Breast epithelium (tissue), 4 donors: ENCODE data around the gene AASDH. TPM values are rescaled to one million over a fixed set of nuclear protein-coding genes. Genes with fewer than 3 reads are reported as not detected.

Experiments
- DNase-seq, 2 donors: peaks; one replicate each; pipeline ENCODE4 v3.0.0-alpha.2; 2019; ENCODE audit warnings: low spot score in 2 of 2
- H3K27ac ChIP-seq, 2 donors: fragments of 200-600 bp; sonication (generic) in 1 of 2; one replicate each; pipeline ENCODE4 v1.5.1; 2016 to 2019; ENCODE audit warnings: mild to moderate bottlenecking in 1 of 2
- H3K27me3 ChIP-seq, 2 donors: fragments of 200-600 bp; sonication (generic) in 1 of 2; one replicate each; pipeline versions ENCODE4 v1.5.1 to v1.6.0; 2017 to 2019; ENCODE audit warnings: control low read depth in 1 of 2, mild to moderate bottlenecking in 1 of 2
- H3K36me3 ChIP-seq: fragments of 200-600 bp; one replicate; pipeline ENCODE4 v1.5.1; 2019
- H3K4me1 ChIP-seq, 2 donors: fragments of 200-600 bp; sonication (generic); one replicate each; pipeline ENCODE4 v1.5.1; 2016 to 2019; ENCODE audit warnings: control low read depth in 1 of 2
- H3K4me3 ChIP-seq, 3 donors: fragments of 200-600 bp; sonication (generic); 1 replicate in 2 of 3; 2 replicates in 1 of 3; pipeline ENCODE4 v1.5.1; 2016 to 2019; ENCODE audit warnings: mild to moderate bottlenecking in 3 of 3, moderate library complexity in 2 of 3
- H3K9me3 ChIP-seq, 2 donors: fragments of 200-600 bp; sonication (generic) in 1 of 2; one replicate each; pipeline ENCODE4 v1.5.1; 2016 to 2019; ENCODE audit warnings: control low read depth in 1 of 2
- POLR2A ChIP-seq: fragments of 450-650 bp; IDR thresholded peaks from one replicate; pipeline ENCODE4 v1.6.1; 2016; ENCODE audit warnings: antibody characterized with exemption, mild to moderate bottlenecking, moderate library complexity
- POLR2AphosphoS5 ChIP-seq, 3 donors: sonication (generic); formaldehyde crosslinking; IDR thresholded peaks; one replicate each; pipeline ENCODE4 v1.6.1; 2017; ENCODE audit warnings: antibody characterized with exemption in 3 of 3
- intact Hi-C: fragments of 100-400 bp; cut with DNase I; formaldehyde crosslinking; loops from one replicate; pipeline ENCODE4 v1.15.1; 2023; ENCODE audit warnings: low total_unique reads
- total RNA-seq, 3 donors: library from RNA; depleted of rRNA; stranded (reverse); fragments of >200 nt; gene quantifications; one replicate each; pipeline ENCODE4 v1.1.0, GENCODE V29; 2016
- TF ChIP-seq, protein P1 (sequence below), 3 donors: fragments of 450-650 bp; IDR thresholded peaks; one replicate each; pipeline ENCODE4 v1.5.1; 2016 to 2017; ENCODE audit warnings: antibody characterized with exemption in 3 of 3, mild to moderate bottlenecking in 3 of 3, moderate library complexity in 3 of 3

Gene AASDH, protein sequence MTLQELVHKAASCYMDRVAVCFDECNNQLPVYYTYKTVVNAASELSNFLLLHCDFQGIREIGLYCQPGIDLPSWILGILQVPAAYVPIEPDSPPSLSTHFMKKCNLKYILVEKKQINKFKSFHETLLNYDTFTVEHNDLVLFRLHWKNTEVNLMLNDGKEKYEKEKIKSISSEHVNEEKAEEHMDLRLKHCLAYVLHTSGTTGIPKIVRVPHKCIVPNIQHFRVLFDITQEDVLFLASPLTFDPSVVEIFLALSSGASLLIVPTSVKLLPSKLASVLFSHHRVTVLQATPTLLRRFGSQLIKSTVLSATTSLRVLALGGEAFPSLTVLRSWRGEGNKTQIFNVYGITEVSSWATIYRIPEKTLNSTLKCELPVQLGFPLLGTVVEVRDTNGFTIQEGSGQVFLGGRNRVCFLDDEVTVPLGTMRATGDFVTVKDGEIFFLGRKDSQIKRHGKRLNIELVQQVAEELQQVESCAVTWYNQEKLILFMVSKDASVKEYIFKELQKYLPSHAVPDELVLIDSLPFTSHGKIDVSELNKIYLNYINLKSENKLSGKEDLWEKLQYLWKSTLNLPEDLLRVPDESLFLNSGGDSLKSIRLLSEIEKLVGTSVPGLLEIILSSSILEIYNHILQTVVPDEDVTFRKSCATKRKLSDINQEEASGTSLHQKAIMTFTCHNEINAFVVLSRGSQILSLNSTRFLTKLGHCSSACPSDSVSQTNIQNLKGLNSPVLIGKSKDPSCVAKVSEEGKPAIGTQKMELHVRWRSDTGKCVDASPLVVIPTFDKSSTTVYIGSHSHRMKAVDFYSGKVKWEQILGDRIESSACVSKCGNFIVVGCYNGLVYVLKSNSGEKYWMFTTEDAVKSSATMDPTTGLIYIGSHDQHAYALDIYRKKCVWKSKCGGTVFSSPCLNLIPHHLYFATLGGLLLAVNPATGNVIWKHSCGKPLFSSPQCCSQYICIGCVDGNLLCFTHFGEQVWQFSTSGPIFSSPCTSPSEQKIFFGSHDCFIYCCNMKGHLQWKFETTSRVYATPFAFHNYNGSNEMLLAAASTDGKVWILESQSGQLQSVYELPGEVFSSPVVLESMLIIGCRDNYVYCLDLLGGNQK
- total RNA-seq, result 10 to 100 TPM; 10.4 to 18.3 (median 13.1) TPM

DNA sequence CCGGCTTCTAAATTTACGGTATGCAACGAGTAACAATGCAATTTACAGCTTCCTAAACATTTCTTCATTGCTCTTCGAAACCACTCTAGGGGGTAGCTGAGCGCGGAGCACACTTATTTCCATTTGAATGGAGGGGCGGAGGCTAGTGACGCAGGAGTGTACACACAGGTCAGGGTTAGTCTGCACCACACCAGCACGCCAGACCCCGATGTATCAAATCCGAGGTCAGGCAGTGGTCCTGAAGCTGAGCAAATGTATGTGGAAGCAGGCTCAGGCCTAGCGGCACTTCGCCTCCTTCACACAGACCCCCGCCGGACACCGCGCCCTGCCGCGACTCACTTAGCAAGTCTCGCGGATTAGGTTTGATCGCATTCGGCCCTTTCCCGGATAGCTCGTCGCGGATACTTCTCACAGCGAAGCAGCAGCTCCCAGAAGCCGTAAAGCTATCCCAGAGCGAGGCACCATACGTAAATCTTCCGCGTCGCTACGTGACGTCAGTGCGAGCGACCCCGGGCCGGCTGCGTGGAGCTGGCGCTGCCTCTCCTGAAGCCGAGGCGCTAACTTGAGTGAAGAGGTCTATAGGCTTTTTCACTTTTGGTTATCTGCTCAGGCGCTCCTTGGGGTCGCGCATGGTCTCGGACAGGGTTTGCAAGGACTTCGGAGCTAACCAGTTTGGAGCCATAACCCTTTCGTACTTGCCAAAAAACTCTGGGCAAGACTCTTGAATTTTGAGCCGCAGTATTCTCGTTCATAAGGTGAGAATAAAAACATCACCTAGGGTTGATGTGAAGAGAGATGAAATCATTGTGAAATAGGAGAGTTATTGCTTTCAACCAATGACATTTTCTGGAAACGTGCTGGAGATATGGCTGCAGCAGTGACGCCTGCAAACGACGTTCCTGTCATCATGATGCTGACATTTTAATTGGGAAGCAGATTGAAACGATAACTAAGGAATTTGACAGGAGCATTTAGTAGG lies at the start of gene AASDH:
TSS of gene AASDH (minus strand) at position 469 of the 979 bp plus-strand sequence. CDS start 3,192 bp downstream, outside the sequence.
- no peaks in the 10 kb centered on the region for H3K27me3 ChIP-seq
- DNase-seq, result peak; percentile 86 to 91
- H3K27ac ChIP-seq, result peak within 1 kb of the TSS; percentile 97 to 99
- H3K36me3 ChIP-seq, result no peaks in the 10 kb centered on the region
- peaks cover 0 to 3% of the 10 kb centered on the region in 2 donors for H3K4me1 ChIP-seq
- intact Hi-C loops, result no loop called here
- TF ChIP-seq, protein P1, sequence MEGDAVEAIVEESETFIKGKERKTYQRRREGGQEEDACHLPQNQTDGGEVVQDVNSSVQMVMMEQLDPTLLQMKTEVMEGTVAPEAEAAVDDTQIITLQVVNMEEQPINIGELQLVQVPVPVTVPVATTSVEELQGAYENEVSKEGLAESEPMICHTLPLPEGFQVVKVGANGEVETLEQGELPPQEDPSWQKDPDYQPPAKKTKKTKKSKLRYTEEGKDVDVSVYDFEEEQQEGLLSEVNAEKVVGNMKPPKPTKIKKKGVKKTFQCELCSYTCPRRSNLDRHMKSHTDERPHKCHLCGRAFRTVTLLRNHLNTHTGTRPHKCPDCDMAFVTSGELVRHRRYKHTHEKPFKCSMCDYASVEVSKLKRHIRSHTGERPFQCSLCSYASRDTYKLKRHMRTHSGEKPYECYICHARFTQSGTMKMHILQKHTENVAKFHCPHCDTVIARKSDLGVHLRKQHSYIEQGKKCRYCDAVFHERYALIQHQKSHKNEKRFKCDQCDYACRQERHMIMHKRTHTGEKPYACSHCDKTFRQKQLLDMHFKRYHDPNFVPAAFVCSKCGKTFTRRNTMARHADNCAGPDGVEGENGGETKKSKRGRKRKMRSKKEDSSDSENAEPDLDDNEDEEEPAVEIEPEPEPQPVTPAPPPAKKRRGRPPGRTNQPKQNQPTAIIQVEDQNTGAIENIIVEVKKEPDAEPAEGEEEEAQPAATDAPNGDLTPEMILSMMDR (IDR thresholded peaks at IDR 0.05), result no peak
- TF ChIP-seq POLR2AphosphoS5 (IDR thresholded peaks at IDR 0.05) (peak; percentile 81 to 98 (median 96)), POLR2A (peak; percentile 85)
- H3K9me3 ChIP-seq, result no peaks in the 10 kb centered on the region
- H3K4me3 ChIP-seq, result peak within 1 kb of the TSS; percentile 70 to 88 (median 81)

DNA sequence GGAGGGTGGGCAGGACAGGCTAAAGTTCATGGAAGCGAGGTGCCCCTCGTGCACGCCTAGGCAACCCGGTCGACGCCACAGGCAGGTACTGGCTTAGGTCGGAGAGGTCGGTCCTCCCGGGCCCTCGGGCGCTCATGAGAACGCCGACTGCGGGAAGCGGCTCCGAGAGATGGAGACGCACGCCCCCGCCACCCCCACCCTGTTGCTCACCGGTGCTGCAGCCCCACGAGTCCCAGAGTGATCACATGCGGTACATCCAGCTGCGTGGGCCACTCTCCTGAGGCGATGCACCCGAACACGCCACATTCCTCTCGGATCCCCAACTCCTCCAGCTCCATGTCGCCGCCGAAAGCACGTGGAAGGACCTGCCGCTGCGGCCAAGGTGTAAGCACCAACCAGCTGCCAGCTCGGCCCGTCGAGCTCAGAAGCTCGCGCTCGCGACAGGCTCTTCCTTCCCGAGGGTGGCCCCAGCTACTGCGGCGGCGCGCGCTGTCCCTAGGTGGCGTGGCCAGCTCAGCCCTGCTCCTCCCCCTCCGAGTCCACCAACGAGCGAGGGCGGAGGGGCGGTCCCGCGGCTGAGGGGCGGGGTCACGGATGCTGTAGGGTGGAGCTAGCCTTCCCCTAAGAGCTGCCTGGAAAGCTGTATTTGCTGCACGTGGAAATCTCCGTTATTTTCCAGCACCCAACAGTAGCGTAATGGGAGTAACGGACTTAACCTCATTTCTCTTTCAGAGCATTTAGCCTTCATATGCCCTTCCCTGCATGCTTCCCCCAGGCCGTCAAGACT lies 48.0 kb upstream of the AASDH start, which contains the start of gene PPAT:
TSS of gene PPAT (minus strand) at position 476 of the 787 bp plus-strand sequence. CDS start at position 338, 138 bp downstream.
- Histone ChIP-seq H3K4me3 (peak within 1 kb of the TSS; percentile 62 to 91 (median 80)), H3K36me3 (no peaks in the 10 kb centered on the region), H3K4me1 (no peaks in the 10 kb centered on the region), H3K27ac (peak within 1 kb of the TSS; percentile 89 to 94), H3K9me3 (no peaks in the 10 kb centered on the region), H3K27me3 (no peaks in the 10 kb centered on the region)
- TF ChIP-seq, protein P1 (IDR thresholded peaks at IDR 0.05), result peak in 2 of 3 donors; percentile 10 to 45
- peak in 2 of 3 donors; percentile 51 to 57 for TF ChIP-seq POLR2AphosphoS5 (IDR thresholded peaks at IDR 0.05)
- TF ChIP-seq POLR2A, result no peak
- peak; percentile 96 to 97 for DNase-seq
- intact Hi-C loops, result loop anchor here (10.0 kb wide), 1 partner anchor 109 kb away; no protein-coding TSS in a partner anchor

DNA sequence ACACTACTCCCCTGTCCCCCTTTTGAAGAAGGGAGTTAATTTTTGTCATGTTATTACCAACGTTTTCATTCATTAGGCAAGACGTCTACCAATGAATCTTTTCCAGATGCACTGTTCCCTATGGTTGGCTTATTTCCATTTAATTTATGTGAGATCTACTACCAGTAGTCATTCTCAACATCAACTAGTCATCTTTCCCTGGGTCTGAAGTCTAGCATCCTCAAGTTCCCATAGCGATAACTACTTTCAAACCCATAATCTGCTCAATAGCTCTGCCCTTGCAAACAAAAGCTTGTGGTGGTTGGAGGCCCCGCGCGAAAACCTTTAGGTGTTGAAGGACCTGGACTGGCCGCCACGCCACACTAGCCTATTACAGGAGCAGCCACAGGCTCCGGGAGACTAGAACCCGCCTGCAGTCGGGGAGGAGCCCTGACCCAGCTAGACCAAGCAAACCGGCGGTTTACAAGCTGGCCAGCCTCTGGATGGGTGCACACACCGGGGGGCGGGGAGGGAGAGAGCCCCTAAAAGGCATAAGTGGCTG lies 47.4 kb upstream of the AASDH start:
- Histone ChIP-seq H3K9me3 (no peaks in the 10 kb centered on the region), H3K36me3 (no peaks in the 10 kb centered on the region), H3K27me3 (no peaks in the 10 kb centered on the region), H3K27ac (peak overlapping the region; percentile 89 to 94), H3K4me1 (no peaks in the 10 kb centered on the region), H3K4me3 (peak overlapping the region; percentile 62 to 91 (median 80))
- no peak for TF ChIP-seq POLR2A
- TF ChIP-seq, protein P1 (IDR thresholded peaks at IDR 0.05), result no peak
- TF ChIP-seq POLR2AphosphoS5 (IDR thresholded peaks at IDR 0.05), result no peak
- intact Hi-C loops, result loop anchor here (10.0 kb wide), 1 partner anchor 110 kb away; no protein-coding TSS in a partner anchor
- DNase-seq, result peak in 1 of 2 donors; percentile 27
